Liver (tissue), 3 donors: ENCODE results near the gene ZNF677.

Experiments
- EGR1 ChIP-seq, 2 donors: IDR thresholded peaks; 2 replicates each; pipeline ENCODE4 v1.6.1; 2016 to 2018; ENCODE audit warnings: antibody characterized with exemption in 2 of 2, low read depth in 2 of 2
- MAX ChIP-seq: IDR thresholded peaks from 2 replicates; pipeline ENCODE4 v1.6.1; 2016; ENCODE audit warnings: antibody characterized with exemption
- TF ChIP-seq, protein P1 (sequence below): fragments of 150-350 bp; IDR thresholded peaks from 2 replicates; pipeline ENCODE4 v1.5.1; 2017; ENCODE audit warnings: improper control_type of control experiment, low read depth, low read length; ENCODE audit not compliant: missing input control
- TF ChIP-seq, protein P2 (sequence below): IDR thresholded peaks from 2 replicates; pipeline ENCODE4 v1.6.1; 2016; ENCODE audit warnings: antibody characterized with exemption, mild to moderate bottlenecking
- donor health status: healthy.
- donor health status: healthy.

GRCh38 chr19:53290758-53291549, 36.3 kb upstream of the ZNF677 start:
- TF ChIP-seq, protein P1, sequence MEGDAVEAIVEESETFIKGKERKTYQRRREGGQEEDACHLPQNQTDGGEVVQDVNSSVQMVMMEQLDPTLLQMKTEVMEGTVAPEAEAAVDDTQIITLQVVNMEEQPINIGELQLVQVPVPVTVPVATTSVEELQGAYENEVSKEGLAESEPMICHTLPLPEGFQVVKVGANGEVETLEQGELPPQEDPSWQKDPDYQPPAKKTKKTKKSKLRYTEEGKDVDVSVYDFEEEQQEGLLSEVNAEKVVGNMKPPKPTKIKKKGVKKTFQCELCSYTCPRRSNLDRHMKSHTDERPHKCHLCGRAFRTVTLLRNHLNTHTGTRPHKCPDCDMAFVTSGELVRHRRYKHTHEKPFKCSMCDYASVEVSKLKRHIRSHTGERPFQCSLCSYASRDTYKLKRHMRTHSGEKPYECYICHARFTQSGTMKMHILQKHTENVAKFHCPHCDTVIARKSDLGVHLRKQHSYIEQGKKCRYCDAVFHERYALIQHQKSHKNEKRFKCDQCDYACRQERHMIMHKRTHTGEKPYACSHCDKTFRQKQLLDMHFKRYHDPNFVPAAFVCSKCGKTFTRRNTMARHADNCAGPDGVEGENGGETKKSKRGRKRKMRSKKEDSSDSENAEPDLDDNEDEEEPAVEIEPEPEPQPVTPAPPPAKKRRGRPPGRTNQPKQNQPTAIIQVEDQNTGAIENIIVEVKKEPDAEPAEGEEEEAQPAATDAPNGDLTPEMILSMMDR = no peak
- TF ChIP-seq MAX (no peak), EGR1 (IDR thresholded peaks at IDR 0.05; ENCODE audit: low read depth in 2 of 2) (no peak)
- TF ChIP-seq, protein P2, sequence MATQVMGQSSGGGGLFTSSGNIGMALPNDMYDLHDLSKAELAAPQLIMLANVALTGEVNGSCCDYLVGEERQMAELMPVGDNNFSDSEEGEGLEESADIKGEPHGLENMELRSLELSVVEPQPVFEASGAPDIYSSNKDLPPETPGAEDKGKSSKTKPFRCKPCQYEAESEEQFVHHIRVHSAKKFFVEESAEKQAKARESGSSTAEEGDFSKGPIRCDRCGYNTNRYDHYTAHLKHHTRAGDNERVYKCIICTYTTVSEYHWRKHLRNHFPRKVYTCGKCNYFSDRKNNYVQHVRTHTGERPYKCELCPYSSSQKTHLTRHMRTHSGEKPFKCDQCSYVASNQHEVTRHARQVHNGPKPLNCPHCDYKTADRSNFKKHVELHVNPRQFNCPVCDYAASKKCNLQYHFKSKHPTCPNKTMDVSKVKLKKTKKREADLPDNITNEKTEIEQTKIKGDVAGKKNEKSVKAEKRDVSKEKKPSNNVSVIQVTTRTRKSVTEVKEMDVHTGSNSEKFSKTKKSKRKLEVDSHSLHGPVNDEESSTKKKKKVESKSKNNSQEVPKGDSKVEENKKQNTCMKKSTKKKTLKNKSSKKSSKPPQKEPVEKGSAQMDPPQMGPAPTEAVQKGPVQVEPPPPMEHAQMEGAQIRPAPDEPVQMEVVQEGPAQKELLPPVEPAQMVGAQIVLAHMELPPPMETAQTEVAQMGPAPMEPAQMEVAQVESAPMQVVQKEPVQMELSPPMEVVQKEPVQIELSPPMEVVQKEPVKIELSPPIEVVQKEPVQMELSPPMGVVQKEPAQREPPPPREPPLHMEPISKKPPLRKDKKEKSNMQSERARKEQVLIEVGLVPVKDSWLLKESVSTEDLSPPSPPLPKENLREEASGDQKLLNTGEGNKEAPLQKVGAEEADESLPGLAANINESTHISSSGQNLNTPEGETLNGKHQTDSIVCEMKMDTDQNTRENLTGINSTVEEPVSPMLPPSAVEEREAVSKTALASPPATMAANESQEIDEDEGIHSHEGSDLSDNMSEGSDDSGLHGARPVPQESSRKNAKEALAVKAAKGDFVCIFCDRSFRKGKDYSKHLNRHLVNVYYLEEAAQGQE = no peak
